Pons (tissue), 1 donor: ENCODE measurements around the gene GLCCI1.

Source experiments
- DNase-seq: peaks from one replicate; pipeline ENCODE4 v3.0.0-alpha.2; 2016; ENCODE audit warnings: low spot score

GLCCI1 gene

GRCh38 chr7:7968544-7969305 lies at the start of gene GLCCI1:
Gene GLCCI1, plus strand, starts transcription at chr7:7968796. Its CDS starts 555 bp downstream, at chr7:7969351.
- peak; percentile 99 for DNase-seq

GRCh38 chr7:7919449-7919945 lies 49.1 kb upstream of the GLCCI1 start:
- peak; percentile 24 for DNase-seq

GRCh38 chr7:7920056-7920455 lies 48.5 kb upstream of the GLCCI1 start:
- DNase-seq, result peak; percentile 18

GRCh38 chr7:7920481-7920880 lies 48.1 kb upstream of the GLCCI1 start:
- peak; percentile 74 for DNase-seq

GRCh38 chr7:7921830-7922229 lies 46.8 kb upstream of the GLCCI1 start:
- DNase-seq, result peak; percentile 61

GRCh38 chr7:7922684-7923385 lies 45.8 kb upstream of the GLCCI1 start:
- peak; percentile 51 for DNase-seq

GRCh38 chr7:7923818-7924217 lies 44.8 kb upstream of the GLCCI1 start:
- DNase-seq, result no peak

GRCh38 chr7:7924303-7924702 lies 44.3 kb upstream of the GLCCI1 start:
- DNase-seq, result no peak

- no peak for DNase-seq
Measured at GRCh38 chr7:7931626-7932025, 37.0 kb upstream of the GLCCI1 start.

GRCh38 chr7:7932553-7932952 lies 36.0 kb upstream of the GLCCI1 start:
- DNase-seq, result no peak

GRCh38 chr7:7933915-7934526 lies 34.6 kb upstream of the GLCCI1 start:
- no peak for DNase-seq

GRCh38 chr7:7934945-7935344 lies 33.7 kb upstream of the GLCCI1 start:
- DNase-seq, result no peak

GRCh38 chr7:7938471-7938870 lies 30.1 kb upstream of the GLCCI1 start:
- DNase-seq, result no peak

GRCh38 chr7:7943951-7944350 lies 24.6 kb upstream of the GLCCI1 start:
- no peak for DNase-seq

GRCh38 chr7:7944619-7945282 lies 23.8 kb upstream of the GLCCI1 start:
- peak; percentile 9 for DNase-seq

- DNase-seq, result no peak
Measured at GRCh38 chr7:7946486-7946885, 22.1 kb upstream of the GLCCI1 start.

- no peak for DNase-seq
Measured at GRCh38 chr7:7948232-7948631, 20.4 kb upstream of the GLCCI1 start.

- DNase-seq, result no peak
Measured at GRCh38 chr7:7953806-7954205, 14.8 kb upstream of the GLCCI1 start.

- no peak for DNase-seq
Measured at GRCh38 chr7:7956531-7957128, 12.0 kb upstream of the GLCCI1 start.

- DNase-seq, result no peak
Measured at GRCh38 chr7:7957513-7957912, 11.1 kb upstream of the GLCCI1 start.

GRCh38 chr7:7959979-7960670 lies 8.5 kb upstream of the GLCCI1 start:
- no peak for DNase-seq
